HepG2 (cell line): Measurements from ENCODE around the gene KIF17. TPM values are rescaled to one million over a fixed set of nuclear protein-coding genes. Genes with fewer than 3 reads are reported as not detected.

ENCODE experiments used
- HCFC1 ChIP-seq: fragments of 150-350 bp; IDR thresholded peaks from 2 replicates; pipeline ENCODE4 v1.6.1; 2014; ENCODE audit warnings: low read depth, low read length
- HNF1B ChIP-seq: sonication (generic); formaldehyde crosslinking; IDR thresholded peaks from 2 replicates; pipeline ENCODE4 v1.5.1; 2020; ENCODE audit warnings: mild to moderate bottlenecking, moderate library complexity, missing genetic modification reagents
- LCORL ChIP-seq, 2 experiments: fragments of 450-650 bp in 1 of 2; sonication (generic) in 1 of 2; formaldehyde crosslinking in 1 of 2; IDR thresholded peaks; 2 replicates each; pipeline versions ENCODE4 v1.5.0 to v1.6.1; 2017 to 2020; ENCODE audit warnings: antibody characterized with exemption in 1 of 2, missing genetic modification reagents in 1 of 2
- POGK ChIP-seq: sonication (generic); formaldehyde crosslinking; conservative IDR thresholded peaks from 2 replicates; pipeline ENCODE4 v1.8.0; 2022; ENCODE audit warnings: mild to moderate bottlenecking, moderate library complexity, missing genetic modification reagents
- SNRNP70 ChIP-seq: fragments of 200-400 bp; formaldehyde crosslinking; IDR thresholded peaks from 2 replicates; pipeline ENCODE4 v1.6.1; 2017; ENCODE audit warnings: mild to moderate bottlenecking, low read depth, low read length, moderate library complexity
- SP140L ChIP-seq: sonication (generic); formaldehyde crosslinking; IDR thresholded peaks from 2 replicates; pipeline ENCODE4 v1.4.0; 2020; ENCODE audit warnings: missing genetic modification reagents, borderline replicate concordance
- ZBTB2 ChIP-seq: sonication (generic); formaldehyde crosslinking; IDR thresholded peaks from 2 replicates; pipeline ENCODE4 v1.8.0; 2022; ENCODE audit warnings: low read depth, missing genetic modification reagents
- ZFY ChIP-seq: sonication (generic); formaldehyde crosslinking; IDR thresholded peaks from 2 replicates; pipeline ENCODE4 v1.4.0; 2020; ENCODE audit warnings: missing genetic modification reagents
- ZNF160 ChIP-seq: sonication (generic); formaldehyde crosslinking; IDR thresholded peaks from 2 replicates; pipeline ENCODE4 v1.8.0; 2022; ENCODE audit warnings: mild to moderate bottlenecking, inconsistent platforms, missing genetic modification reagents
- ZNF263 ChIP-seq: sonication (generic); formaldehyde crosslinking; IDR thresholded peaks from 2 replicates; pipeline ENCODE4 v1.4.0; 2020; ENCODE audit warnings: missing genetic modification reagents
- ZNF569 ChIP-seq: sonication (generic); formaldehyde crosslinking; IDR thresholded peaks from 2 replicates; pipeline ENCODE4 v1.5.0; 2020; ENCODE audit warnings: mild to moderate bottlenecking, missing genetic modification reagents, moderate library complexity, borderline replicate concordance
- ZNF678 ChIP-seq: sonication (generic); formaldehyde crosslinking; IDR thresholded peaks from 2 replicates; pipeline ENCODE4 v1.4.0; 2020; ENCODE audit warnings: mild to moderate bottlenecking, missing genetic modification reagents
- ZNF772 ChIP-seq: sonication (generic); formaldehyde crosslinking; IDR thresholded peaks from 2 replicates; pipeline ENCODE4 v1.5.0; 2020; ENCODE audit warnings: mild to moderate bottlenecking, missing genetic modification reagents
- polyA plus RNA-seq, 8 experiments: library from polyadenylated mRNA; depleted of rRNA in 3 of 8; stranded (reverse) in 7 of 8; unstranded in 1 of 8; fragments of >200 nt; fragmentation: Illumina TruSeq in 4 of 8; extraction: Trizol in 4 of 8; gene quantifications; 2 replicates each; pipeline versions ENCODE4 v1.2.1 to v1.2.3, GENCODE V29; 2011 to 2016; ENCODE audit warnings: low read depth in 4 of 8, missing spikeins in 1 of 8, mixed read lengths in 1 of 8; ENCODE audit not compliant: insufficient read depth in 1 of 8
- total RNA-seq, 5 experiments: library from RNA; depleted of rRNA; stranded (reverse); fragments of >200 nt; fragmentation: Illumina TruSeq; extraction: Trizol; gene quantifications; 2 replicates each; pipeline ENCODE4 v1.2.3, GENCODE V29; 2016; ENCODE audit warnings: low read depth in 1 of 5
- TF ChIP-seq, protein P1 (sequence below): sonication (generic); formaldehyde crosslinking; IDR thresholded peaks from 2 replicates; pipeline ENCODE4 v1.4.0; 2020; ENCODE audit warnings: missing genetic modification reagents, borderline replicate concordance
- TF ChIP-seq, protein P2 (sequence below): sonication (generic); formaldehyde crosslinking; IDR thresholded peaks from 2 replicates; pipeline ENCODE4 v1.5.1; 2020; ENCODE audit warnings: mild to moderate bottlenecking, missing genetic modification reagents, moderate library complexity

The KIF17 gene
- total and polyA plus RNA-seq, 2 of the 13 experiments (the other 11 are each of a cell fraction or from before 2014, with no cell fraction given): 0.24 to 0.44 TPM

DNA sequence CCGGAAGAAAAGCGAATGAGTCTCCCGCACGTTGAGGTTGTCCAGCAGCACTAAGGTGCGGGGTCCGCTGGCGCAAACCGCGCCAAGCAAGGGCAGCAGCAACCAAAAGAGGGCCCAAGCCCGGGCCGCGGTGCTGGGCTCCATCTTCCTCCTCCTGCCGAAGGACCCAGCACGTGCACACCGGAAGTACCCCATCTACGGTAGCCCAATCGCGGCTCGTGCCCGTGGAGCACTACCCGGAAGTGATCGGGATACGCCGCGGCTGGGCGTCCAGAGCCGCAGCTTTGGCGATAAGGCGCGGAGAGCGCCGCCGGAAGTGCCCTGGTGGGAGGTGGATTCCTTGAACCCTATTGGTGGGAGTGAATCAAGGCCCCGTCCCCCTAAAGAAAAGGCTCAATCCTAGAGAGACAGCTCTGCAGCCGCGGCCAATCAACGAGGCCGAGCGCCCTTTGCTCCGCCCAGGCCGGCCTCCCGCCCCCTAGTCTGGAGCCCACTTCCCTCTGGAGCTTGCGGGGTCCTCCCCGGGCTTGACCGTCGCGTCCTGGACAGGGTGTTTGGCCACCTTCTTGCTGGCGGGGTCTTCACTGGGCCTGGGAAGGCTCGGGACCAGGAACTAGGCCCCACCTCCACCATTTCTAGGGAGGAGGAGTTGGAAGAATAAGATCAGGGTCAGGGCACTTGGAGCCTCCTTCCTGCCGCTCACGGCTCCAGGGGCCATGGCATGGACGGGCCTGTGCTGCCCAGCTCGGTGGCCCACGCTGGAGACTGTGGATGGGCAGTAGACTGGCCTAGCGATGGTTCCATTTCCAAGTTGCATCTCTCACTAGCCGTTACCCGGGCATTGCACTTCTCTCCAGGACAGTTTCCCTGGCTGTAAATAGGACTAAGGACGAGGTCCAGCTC, 56.3 kb downstream of the KIF17 start, which contains the start of gene DDOST (continued):
- TF ChIP-seq, protein P1, sequence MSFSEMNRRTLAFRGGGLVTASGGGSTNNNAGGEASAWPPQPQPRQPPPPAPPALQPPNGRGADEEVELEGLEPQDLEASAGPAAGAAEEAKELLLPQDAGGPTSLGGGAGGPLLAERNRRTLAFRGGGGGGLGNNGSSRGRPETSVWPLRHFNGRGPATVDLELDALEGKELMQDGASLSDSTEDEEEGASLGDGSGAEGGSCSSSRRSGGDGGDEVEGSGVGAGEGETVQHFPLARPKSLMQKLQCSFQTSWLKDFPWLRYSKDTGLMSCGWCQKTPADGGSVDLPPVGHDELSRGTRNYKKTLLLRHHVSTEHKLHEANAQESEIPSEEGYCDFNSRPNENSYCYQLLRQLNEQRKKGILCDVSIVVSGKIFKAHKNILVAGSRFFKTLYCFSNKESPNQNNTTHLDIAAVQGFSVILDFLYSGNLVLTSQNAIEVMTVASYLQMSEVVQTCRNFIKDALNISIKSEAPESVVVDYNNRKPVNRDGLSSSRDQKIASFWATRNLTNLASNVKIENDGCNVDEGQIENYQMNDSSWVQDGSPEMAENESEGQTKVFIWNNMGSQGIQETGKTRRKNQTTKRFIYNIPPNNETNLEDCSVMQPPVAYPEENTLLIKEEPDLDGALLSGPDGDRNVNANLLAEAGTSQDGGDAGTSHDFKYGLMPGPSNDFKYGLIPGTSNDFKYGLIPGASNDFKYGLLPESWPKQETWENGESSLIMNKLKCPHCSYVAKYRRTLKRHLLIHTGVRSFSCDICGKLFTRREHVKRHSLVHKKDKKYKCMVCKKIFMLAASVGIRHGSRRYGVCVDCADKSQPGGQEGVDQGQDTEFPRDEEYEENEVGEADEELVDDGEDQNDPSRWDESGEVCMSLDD (CRISPR knock-in tag): no peak
- peak; percentile 91 for TF ChIP-seq ZFY (CRISPR knock-in tag)
- peak; percentile 34; the same call in 1 of the 2 replicates for TF ChIP-seq ZNF772 (CRISPR knock-in tag)
- TF ChIP-seq LCORL (IDR thresholded peaks at IDR 0.05): no peak
- TF ChIP-seq LCORL (CRISPR knock-in tag; IDR thresholded peaks at IDR 0.05): peak; percentile 64
- no peak for TF ChIP-seq SP140L
- no peak for TF ChIP-seq SNRNP70
- peak; percentile 92 for TF ChIP-seq HNF1B (CRISPR knock-in tag)
- 0 out of 2 replicates have a peak, but pooled peaks have one; percentile 59 for TF ChIP-seq ZBTB2
- TF ChIP-seq ZNF263 (CRISPR knock-in tag): peak; percentile 94
- TF ChIP-seq ZNF569 (CRISPR knock-in tag): no peak
- TF ChIP-seq, protein P2, sequence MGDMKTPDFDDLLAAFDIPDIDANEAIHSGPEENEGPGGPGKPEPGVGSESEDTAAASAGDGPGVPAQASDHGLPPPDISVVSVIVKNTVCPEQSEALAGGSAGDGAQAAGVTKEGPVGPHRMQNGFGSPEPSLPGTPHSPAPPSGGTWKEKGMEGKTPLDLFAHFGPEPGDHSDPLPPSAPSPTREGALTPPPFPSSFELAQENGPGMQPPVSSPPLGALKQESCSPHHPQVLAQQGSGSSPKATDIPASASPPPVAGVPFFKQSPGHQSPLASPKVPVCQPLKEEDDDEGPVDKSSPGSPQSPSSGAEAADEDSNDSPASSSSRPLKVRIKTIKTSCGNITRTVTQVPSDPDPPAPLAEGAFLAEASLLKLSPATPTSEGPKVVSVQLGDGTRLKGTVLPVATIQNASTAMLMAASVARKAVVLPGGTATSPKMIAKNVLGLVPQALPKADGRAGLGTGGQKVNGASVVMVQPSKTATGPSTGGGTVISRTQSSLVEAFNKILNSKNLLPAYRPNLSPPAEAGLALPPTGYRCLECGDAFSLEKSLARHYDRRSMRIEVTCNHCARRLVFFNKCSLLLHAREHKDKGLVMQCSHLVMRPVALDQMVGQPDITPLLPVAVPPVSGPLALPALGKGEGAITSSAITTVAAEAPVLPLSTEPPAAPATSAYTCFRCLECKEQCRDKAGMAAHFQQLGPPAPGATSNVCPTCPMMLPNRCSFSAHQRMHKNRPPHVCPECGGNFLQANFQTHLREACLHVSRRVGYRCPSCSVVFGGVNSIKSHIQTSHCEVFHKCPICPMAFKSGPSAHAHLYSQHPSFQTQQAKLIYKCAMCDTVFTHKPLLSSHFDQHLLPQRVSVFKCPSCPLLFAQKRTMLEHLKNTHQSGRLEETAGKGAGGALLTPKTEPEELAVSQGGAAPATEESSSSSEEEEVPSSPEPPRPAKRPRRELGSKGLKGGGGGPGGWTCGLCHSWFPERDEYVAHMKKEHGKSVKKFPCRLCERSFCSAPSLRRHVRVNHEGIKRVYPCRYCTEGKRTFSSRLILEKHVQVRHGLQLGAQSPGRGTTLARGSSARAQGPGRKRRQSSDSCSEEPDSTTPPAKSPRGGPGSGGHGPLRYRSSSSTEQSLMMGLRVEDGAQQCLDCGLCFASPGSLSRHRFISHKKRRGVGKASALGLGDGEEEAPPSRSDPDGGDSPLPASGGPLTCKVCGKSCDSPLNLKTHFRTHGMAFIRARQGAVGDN (CRISPR knock-in tag): peak; percentile 90
- TF ChIP-seq ZNF160 (CRISPR knock-in tag): 0 out of 2 replicates have a peak, but pooled peaks have one; percentile 13
- peak; percentile 48; the same call in 1 of the 2 replicates for TF ChIP-seq ZNF678 (CRISPR knock-in tag)
- TF ChIP-seq HCFC1: peak; percentile 49; the same call in 1 of the 2 replicates
- TF ChIP-seq POGK (CRISPR knock-in tag): peak; percentile 43; the same call in 1 of the 2 replicates
